ENCODE data around the gene JCAD. TPM values are rescaled to one million over a fixed set of nuclear protein-coding genes. Genes with fewer than 3 reads are reported as not detected.

Gene JCAD
- total RNA-seq, 4 donors from 2014 or later, result 26.6 to 38.5 (median 28.1) TPM

- WGBS, 2 donors, result 70 to 84% methylated on average over 3 of the region's 3 CpGs
- no peak overlapping the region for H3K4me3 ChIP-seq (replicated peaks in 1 of 3)
- peaks cover 23 to 25% of the 10 kb centered on the region in 2 donors for H3K4me1 ChIP-seq
- H3K36me3 ChIP-seq, result peaks cover 0 to 7% of the 10 kb centered on the region in 2 donors
- no peak for TF ChIP-seq POLR2A (IDR thresholded peaks at IDR 0.05)
- H3K9me3 ChIP-seq, result no peaks in the 10 kb centered on the region
- intact Hi-C loops (cut with DNase I), result no loop called here
- DNase-seq, result no peak
- no peaks in the 10 kb centered on the region for H3K27me3 ChIP-seq
- peak overlapping the region in 1 of 3 donors; percentile 46 for H3K27ac ChIP-seq
These were observed 12.9 kb downstream of the JCAD start for GRCh38 chr10:30046476-30046875.

GRCh38 chr10:30045961-30046360, 13.4 kb downstream of the JCAD start:
- peaks cover 23 to 25% of the 10 kb centered on the region in 2 donors for H3K4me1 ChIP-seq
- TF ChIP-seq CTCF (IDR thresholded peaks at IDR 0.05), result no peak
- TF ChIP-seq POLR2A (IDR thresholded peaks at IDR 0.05), result no peak

GRCh38 chr10:30043476-30044270, 15.7 kb downstream of the JCAD start:
- no peak overlapping the region for H3K27ac ChIP-seq

More at GRCh38 chr10:30045961-30046360, 13.4 kb downstream of the JCAD start:
- Histone ChIP-seq H3K36me3 (peaks cover 0 to 7% of the 10 kb centered on the region in 2 donors), H3K27ac (peak overlapping the region in 1 of 3 donors; percentile 46), H3K27me3 (no peaks in the 10 kb centered on the region), H3K4me3 (replicated peaks in 1 of 3) (no peak overlapping the region), H3K9me3 (no peaks in the 10 kb centered on the region)
- intact Hi-C loops (cut with DNase I), result no loop called here
- DNase-seq, result no peak
- 85 to 87% methylated on average over 7 of the region's 7 CpGs for WGBS, 2 donors

GRCh38 chr10:30042820-30043219, 16.6 kb downstream of the JCAD start:
- peaks cover 0 to 15% of the 10 kb centered on the region in 2 donors for H3K4me1 ChIP-seq
- TF ChIP-seq POLR2A (IDR thresholded peaks at IDR 0.05) (no peak), CTCF (IDR thresholded peaks at IDR 0.05) (no peak)
- WGBS, 2 donors, result 88 to 96% methylated on average over 3 of the region's 3 CpGs

More at GRCh38 chr10:30043476-30044270, 15.7 kb downstream of the JCAD start:
- no peaks in the 10 kb centered on the region for H3K9me3 ChIP-seq
- DNase-seq, result no peak
- peaks cover 3 to 19% of the 10 kb centered on the region in 2 donors for H3K4me1 ChIP-seq
- no peak overlapping the region for H3K4me3 ChIP-seq (replicated peaks in 1 of 3)
- intact Hi-C loops (cut with DNase I), result no loop called here
- H3K27me3 ChIP-seq, result no peaks in the 10 kb centered on the region
- 64 to 68% methylated on average over 4 to 5 of the region's 5 CpGs for WGBS, 2 donors
- peaks cover 2 to 11% of the 10 kb centered on the region in 2 donors for H3K36me3 ChIP-seq
- TF ChIP-seq POLR2A (IDR thresholded peaks at IDR 0.05) (no peak), CTCF (IDR thresholded peaks at IDR 0.05) (no peak)

GRCh38 chr10:30041196-30042105, 17.9 kb downstream of the JCAD start:
- H3K27ac ChIP-seq, result peak overlapping the region in 1 of 3 donors; percentile 40
- H3K36me3 ChIP-seq, result peaks cover 2 to 7% of the 10 kb centered on the region in 2 donors
- no peak for TF ChIP-seq CTCF (IDR thresholded peaks at IDR 0.05)
- no peak for TF ChIP-seq POLR2A (IDR thresholded peaks at IDR 0.05)
- H3K27me3 ChIP-seq, result no peaks in the 10 kb centered on the region
- intact Hi-C loops (cut with DNase I), result no loop called here
- H3K4me1 ChIP-seq, result peaks cover 0 to 15% of the 10 kb centered on the region in 2 donors
- H3K9me3 ChIP-seq, result no peaks in the 10 kb centered on the region
- no peak for DNase-seq
- WGBS, 2 donors, result 78 to 80% methylated on average over 8 of the region's 8 CpGs
- no peak overlapping the region for H3K4me3 ChIP-seq (replicated peaks in 1 of 3)

More at GRCh38 chr10:30042820-30043219, 16.6 kb downstream of the JCAD start:
- no peak overlapping the region for H3K4me3 ChIP-seq (replicated peaks in 1 of 3)
- H3K9me3 ChIP-seq, result no peaks in the 10 kb centered on the region
- H3K36me3 ChIP-seq, result peaks cover 2 to 11% of the 10 kb centered on the region in 2 donors
- intact Hi-C loops (cut with DNase I), result no loop called here
- no peaks in the 10 kb centered on the region for H3K27me3 ChIP-seq
- DNase-seq, result no peak
- peak overlapping the region in 2 of 3 donors; percentile 40 to 49 for H3K27ac ChIP-seq

Measured in thyroid gland (tissue), 4 donors.